GM21529 (cell line): ENCODE measurements around the gene PPIH.
"Not testable (repeated sequence)": the region's sequence is repeated elsewhere in the genome, so short reads cannot be mapped to it uniquely, and the experiment has no call there.

Source experiments
- ATAC-seq: cut with Tn5 transposase; IDR thresholded peaks from one replicate; pipeline ENCODE4 v1.9.1; 2021; ENCODE audit not compliant: unreplicated experiment

The PPIH gene

GRCh38 chr1:42681741-42682483, 23.7 kb downstream of the PPIH start, which contains the start of gene YBX1:
Gene YBX1, plus strand, starts transcription at chr1:42682418. Its CDS starts 148 bp downstream, at chr1:42682566.
- ATAC-seq: peak; percentile 86

- peak; percentile 13 for ATAC-seq
These were observed 24.2 kb downstream of the PPIH start for GRCh38 chr1:42682484-42682738.

- peak; percentile 48 for ATAC-seq
These were observed 24.7 kb downstream of the PPIH start for GRCh38 chr1:42682739-42683531.

- no peak for ATAC-seq
These were observed 25.9 kb downstream of the PPIH start for GRCh38 chr1:42684139-42684538.

- ATAC-seq: no peak
These were observed 28.2 kb downstream of the PPIH start for GRCh38 chr1:42686418-42686817.

GRCh38 chr1:42689912-42690311, 31.7 kb downstream of the PPIH start:
- ATAC-seq: no peak

- ATAC-seq: no peak
These were observed 32.4 kb downstream of the PPIH start for GRCh38 chr1:42690477-42691156.

GRCh38 chr1:42691157-42691498, 32.9 kb downstream of the PPIH start:
- ATAC-seq: no peak

GRCh38 chr1:42692461-42692860, 34.2 kb downstream of the PPIH start:
- ATAC-seq: no peak

GRCh38 chr1:42692911-42693310, 34.7 kb downstream of the PPIH start:
- no peak for ATAC-seq

GRCh38 chr1:42698081-42698813, 40.0 kb downstream of the PPIH start:
- ATAC-seq: no peak

- no peak for ATAC-seq
These were observed 41.8 kb downstream of the PPIH start for GRCh38 chr1:42700006-42700405.

- no peak for ATAC-seq
These were observed 45.8 kb downstream of the PPIH start for GRCh38 chr1:42703888-42704464.

GRCh38 chr1:42712808-42713207, 54.6 kb downstream of the PPIH start:
- ATAC-seq: not testable (repeated sequence)

- no peak for ATAC-seq
These were observed 55.1 kb downstream of the PPIH start for GRCh38 chr1:42713293-42713692.

- not testable (repeated sequence) for ATAC-seq
These were observed 56.2 kb downstream of the PPIH start for GRCh38 chr1:42714441-42714840.

- no peak for ATAC-seq
These were observed 62.6 kb downstream of the PPIH start for GRCh38 chr1:42720868-42721267.

GRCh38 chr1:42721926-42722325, 63.7 kb downstream of the PPIH start:
- no peak for ATAC-seq

GRCh38 chr1:42722403-42722802, 64.2 kb downstream of the PPIH start:
- ATAC-seq: not testable (repeated sequence)

- no peak for ATAC-seq
These were observed 65.3 kb downstream of the PPIH start for GRCh38 chr1:42723511-42723910.

GRCh38 chr1:42725820-42726219, 67.6 kb downstream of the PPIH start:
- ATAC-seq: not testable (repeated sequence)
